VCaP (cell line): ENCODE measurements around the gene USP3.

Experiments used
- H3K27ac ChIP-seq: fragments of 450-650 bp; 2 replicates; pipeline ENCODE4 v1.5.1; 2017
- TF ChIP-seq, protein P1 (sequence below): fragments of 450-650 bp; conservative IDR thresholded peaks from 2 replicates; pipeline ENCODE4 v1.5.1; 2017; ENCODE audit warnings: mild to moderate bottlenecking, moderate library complexity

USP3 gene, protein sequence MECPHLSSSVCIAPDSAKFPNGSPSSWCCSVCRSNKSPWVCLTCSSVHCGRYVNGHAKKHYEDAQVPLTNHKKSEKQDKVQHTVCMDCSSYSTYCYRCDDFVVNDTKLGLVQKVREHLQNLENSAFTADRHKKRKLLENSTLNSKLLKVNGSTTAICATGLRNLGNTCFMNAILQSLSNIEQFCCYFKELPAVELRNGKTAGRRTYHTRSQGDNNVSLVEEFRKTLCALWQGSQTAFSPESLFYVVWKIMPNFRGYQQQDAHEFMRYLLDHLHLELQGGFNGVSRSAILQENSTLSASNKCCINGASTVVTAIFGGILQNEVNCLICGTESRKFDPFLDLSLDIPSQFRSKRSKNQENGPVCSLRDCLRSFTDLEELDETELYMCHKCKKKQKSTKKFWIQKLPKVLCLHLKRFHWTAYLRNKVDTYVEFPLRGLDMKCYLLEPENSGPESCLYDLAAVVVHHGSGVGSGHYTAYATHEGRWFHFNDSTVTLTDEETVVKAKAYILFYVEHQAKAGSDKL

DNA sequence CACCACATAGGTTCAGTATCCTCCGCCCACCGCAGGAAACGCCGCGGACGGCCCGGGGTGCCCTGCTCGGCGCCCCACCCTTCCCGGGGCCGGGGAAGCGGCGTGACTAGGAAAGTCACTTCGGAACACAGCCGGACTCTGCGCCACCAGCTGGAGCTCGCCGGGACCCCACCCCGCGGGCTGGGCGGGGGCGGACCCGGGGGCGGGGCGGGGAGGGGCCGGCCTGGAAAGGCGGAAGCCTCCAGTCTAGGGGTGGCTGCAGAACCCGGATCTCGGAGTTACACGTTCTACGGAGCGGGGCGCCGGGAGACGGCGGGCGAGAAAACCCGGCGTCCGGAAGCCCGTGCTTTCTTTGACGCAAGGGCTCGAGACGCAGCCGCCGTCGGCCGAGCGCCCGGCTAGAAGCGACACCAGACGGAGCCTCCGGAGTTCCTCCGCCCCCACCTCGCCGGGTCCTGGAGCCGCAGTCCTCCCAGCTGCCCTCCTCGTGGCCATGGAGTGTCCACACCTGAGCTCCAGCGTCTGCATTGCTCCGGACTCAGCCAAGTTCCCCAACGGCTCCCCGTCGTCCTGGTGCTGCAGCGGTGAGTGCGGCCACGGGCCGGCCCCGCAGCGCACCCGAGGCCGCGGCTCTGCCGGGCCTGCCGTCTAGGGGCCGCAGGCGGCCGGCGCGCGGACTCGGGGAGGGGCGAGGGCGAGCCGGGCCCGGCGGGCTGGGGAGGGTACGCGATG, at the start of gene USP3:
USP3 (plus strand) TSS at position 347 of the 732 bp plus-strand sequence; CDS start at position 494, 147 bp downstream.
- TF ChIP-seq, protein P1, sequence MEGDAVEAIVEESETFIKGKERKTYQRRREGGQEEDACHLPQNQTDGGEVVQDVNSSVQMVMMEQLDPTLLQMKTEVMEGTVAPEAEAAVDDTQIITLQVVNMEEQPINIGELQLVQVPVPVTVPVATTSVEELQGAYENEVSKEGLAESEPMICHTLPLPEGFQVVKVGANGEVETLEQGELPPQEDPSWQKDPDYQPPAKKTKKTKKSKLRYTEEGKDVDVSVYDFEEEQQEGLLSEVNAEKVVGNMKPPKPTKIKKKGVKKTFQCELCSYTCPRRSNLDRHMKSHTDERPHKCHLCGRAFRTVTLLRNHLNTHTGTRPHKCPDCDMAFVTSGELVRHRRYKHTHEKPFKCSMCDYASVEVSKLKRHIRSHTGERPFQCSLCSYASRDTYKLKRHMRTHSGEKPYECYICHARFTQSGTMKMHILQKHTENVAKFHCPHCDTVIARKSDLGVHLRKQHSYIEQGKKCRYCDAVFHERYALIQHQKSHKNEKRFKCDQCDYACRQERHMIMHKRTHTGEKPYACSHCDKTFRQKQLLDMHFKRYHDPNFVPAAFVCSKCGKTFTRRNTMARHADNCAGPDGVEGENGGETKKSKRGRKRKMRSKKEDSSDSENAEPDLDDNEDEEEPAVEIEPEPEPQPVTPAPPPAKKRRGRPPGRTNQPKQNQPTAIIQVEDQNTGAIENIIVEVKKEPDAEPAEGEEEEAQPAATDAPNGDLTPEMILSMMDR: peak; percentile 68
- H3K27ac ChIP-seq: peak within 1 kb of the TSS; percentile 98

DNA sequence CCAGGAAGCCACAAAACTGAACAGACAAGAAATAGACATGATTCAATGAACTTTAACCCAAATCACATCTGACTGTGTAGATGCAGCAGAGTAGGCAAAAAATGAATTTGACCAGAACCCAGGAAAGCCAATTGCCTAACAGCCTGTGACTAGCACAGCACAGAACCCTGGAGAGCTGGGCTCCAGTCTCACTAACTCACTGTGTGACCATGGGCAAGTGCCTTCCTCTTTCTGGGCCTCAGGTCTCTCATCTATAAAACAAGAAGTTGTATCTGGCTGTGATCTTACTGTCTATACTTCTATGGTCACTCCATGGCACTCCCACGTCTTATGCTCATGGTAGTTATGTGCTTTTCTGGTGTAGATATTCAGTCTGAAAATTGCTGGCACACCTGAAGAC, 48.1 kb upstream of the USP3 start:
- H3K27ac ChIP-seq: no peak overlapping the region
- TF ChIP-seq, protein P1: no peak

DNA sequence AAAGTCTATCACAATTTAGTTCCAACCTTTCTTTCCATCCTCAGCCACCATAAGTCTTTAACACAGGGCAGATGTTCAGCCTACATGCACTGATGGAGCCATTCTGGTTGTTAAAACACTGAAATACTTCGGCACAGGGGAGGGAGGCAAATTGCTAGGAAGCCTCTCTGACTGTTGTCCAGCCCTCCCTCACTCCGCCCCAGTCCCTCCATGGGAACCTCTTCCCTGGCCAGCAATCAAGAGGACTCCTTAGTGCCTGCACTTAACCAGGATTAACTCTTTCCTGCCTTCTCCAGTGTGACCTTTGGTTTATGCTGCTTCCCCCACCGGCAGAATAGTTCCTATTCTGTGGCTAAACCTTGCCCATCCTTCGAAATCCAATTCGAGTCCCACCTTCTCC, 47.0 kb upstream of the USP3 start:
- TF ChIP-seq, protein P1: no peak
- H3K27ac ChIP-seq: no peak overlapping the region

DNA sequence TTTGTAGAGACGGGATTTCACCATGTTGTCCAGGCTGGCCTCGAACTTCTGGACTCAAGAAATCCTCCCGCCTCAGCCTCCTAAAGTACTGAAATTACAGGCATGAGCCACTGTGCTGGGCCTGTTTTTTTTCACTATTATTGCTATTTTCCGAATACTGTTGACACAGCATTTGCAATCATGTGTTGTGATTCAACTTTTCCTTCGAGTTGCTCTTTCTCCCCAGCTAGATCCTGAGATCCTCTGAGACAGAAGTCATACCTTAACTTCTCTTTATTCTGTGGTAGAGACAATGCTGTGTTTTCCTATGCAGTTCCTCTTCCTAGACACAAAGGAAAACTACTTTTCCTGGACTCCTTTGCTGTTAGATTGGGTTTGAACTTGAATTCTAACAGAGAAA, 46.4 kb upstream of the USP3 start:
- TF ChIP-seq, protein P1: no peak
- no peak overlapping the region for H3K27ac ChIP-seq

DNA sequence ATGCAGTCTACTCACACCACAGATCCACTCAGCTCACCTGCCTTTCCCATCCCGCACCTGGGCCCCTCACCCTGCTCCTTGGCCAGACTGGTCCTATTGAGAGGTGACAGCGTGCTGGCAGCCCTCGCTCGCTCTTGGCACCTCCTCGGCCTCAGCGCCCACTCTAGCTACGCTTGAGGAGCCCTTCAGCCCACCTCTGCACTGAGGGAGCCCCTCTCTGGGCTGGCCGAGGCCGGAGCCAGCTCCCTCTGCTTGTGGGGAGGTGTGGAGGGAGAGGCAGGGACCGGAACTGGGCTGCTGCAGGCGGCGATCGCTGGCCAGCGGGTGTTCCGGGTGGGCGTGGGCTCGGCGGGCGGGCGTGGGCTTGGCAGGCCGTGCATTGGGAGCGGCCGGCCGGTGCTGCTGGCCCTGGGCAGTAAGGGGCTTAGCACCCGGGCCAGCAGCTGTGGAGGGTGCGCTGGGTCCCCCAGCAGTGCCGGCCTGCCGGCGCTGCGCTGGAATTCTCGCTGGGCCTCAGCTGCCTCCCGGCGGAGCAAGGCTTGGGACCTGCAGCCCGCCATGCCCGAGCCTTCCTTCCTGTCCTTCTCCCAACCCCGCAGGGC, 45.5 kb upstream of the USP3 start:
- TF ChIP-seq, protein P1: no peak
- H3K27ac ChIP-seq: no peak overlapping the region

DNA sequence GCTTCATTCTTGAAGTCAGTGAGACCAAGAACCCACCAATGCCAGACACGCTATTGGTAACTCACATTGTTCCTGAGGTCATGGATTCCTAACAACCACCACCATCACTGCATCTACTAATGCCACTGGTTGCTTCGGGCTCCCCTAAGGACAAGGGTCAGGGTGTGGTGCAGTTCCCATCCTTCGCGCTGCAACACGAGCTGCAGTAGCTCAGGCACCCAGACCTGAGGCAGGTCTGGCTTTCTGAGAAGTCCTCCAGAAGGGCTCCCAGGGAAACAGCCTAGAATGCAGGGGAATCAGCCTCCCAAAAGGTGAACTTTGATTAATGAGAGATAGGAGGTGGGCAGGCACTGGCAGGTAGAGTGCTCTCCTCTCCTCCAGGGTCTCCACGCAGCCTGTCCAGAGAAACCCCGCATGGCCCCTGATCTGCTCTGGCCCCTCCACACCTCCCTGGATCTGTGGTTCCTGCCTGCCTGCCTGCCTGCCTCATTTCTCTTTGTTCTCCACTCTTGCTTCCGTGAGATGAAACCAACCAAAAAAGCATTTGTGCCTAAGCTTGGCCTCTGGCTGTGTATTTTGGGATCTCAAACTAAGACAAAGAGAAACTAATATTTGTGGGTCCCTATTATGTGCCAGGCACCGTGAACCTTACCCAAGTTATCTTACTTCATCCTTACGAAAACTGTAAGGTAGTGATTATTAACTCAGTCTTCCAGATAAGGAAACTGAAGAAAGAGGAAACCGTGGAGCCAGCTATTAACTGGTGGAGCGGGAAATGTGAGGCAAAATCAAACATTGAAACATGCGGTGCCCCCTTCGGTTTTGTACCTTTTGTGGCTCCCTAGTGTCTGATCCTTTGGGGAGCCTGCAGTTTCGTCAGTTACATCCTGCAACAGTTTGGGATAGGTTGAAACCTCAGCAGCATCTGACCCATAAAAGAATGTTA, 43.9 kb upstream of the USP3 start:
- TF ChIP-seq, protein P1: no peak
- H3K27ac ChIP-seq: peak overlapping the region; percentile 86
